SK-N-MC (cell line): ENCODE results near the gene BMI1.

ENCODE experiments used
- DNase-seq: peaks from one replicate; pipeline ENCODE4 v3.0.0-alpha.2; 2011; ENCODE audit warnings: low read depth, low spot score
- H3K27ac ChIP-seq: fragments of 200-600 bp; sonication (generic); 2 replicates; pipeline ENCODE4 v1.5.1; 2016; ENCODE audit warnings: mixed run types
- H3K36me3 ChIP-seq: fragments of 200-600 bp; sonication (generic); 2 replicates; pipeline ENCODE4 v1.6.1; 2017; ENCODE audit warnings: antibody characterized with exemption, low read length, mixed read lengths; ENCODE audit not compliant: insufficient read depth
- H3K4me3 ChIP-seq: fragments of 200-600 bp; sonication (generic); 2 replicates; pipeline ENCODE4 v1.5.1; 2016
- H3K9ac ChIP-seq: fragments of 200-600 bp; sonication (generic); 2 replicates; pipeline ENCODE4 v1.8.0; 2017; ENCODE audit warnings: mixed run types, mixed read lengths; ENCODE audit not compliant: insufficient read length
- H3K9me3 ChIP-seq: fragments of 200-600 bp; sonication (generic); 2 replicates; pipeline ENCODE4 v1.6.1; 2017; ENCODE audit warnings: low read depth, mild to moderate bottlenecking, antibody characterized with exemption, low read length, moderate library complexity, mixed read lengths
- EZH2 ChIP-seq: fragments of 200-600 bp; sonication (generic); IDR thresholded peaks from one replicate; pipeline ENCODE4 v1.6.1; 2017; ENCODE audit warnings: antibody characterized with exemption
- FOXP2 ChIP-seq: optimal IDR thresholded peaks from 2 replicates; pipeline ENCODE3; 2011; ENCODE audit warnings: mild to moderate bottlenecking, moderate library complexity; ENCODE audit not compliant: insufficient read depth; ENCODE audit errors: extremely low read length, control extremely low read depth
- POLR2AphosphoS5 ChIP-seq: IDR thresholded peaks from 2 replicates; pipeline ENCODE4 v1.6.1; 2012; ENCODE audit warnings: mild to moderate bottlenecking, low read depth, low read length, borderline replicate concordance

BMI1 gene

DNA sequence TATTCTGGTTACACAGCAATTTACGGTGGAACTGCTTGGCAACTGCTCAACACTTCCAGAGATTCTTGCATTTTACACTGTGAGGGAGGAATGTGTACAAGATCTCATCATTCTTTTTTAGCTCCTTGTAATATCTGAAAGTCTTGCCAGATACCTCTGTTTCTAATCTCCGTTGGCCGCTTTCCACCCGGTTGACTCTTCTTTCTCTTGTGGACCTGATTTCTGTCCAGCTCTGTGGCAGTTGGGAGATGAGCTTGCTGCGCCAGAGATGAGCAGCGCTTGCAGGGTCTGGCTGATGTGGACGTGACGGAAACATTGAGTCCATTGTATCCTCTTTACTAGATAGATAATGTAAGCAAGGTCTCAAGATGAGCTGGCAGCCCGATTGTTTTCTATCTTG lies 52.0 kb downstream of the BMI1 start:
- H3K27ac ChIP-seq = no peak overlapping the region
- TF ChIP-seq POLR2AphosphoS5 (no peak), FOXP2 (no peak), EZH2 (no peak)
- H3K9ac ChIP-seq = no peak overlapping the region
- H3K36me3 ChIP-seq = no peaks in the 10 kb centered on the region
- DNase-seq = no peak
- H3K4me3 ChIP-seq = no peak overlapping the region
- H3K9me3 ChIP-seq = no peaks in the 10 kb centered on the region

DNA sequence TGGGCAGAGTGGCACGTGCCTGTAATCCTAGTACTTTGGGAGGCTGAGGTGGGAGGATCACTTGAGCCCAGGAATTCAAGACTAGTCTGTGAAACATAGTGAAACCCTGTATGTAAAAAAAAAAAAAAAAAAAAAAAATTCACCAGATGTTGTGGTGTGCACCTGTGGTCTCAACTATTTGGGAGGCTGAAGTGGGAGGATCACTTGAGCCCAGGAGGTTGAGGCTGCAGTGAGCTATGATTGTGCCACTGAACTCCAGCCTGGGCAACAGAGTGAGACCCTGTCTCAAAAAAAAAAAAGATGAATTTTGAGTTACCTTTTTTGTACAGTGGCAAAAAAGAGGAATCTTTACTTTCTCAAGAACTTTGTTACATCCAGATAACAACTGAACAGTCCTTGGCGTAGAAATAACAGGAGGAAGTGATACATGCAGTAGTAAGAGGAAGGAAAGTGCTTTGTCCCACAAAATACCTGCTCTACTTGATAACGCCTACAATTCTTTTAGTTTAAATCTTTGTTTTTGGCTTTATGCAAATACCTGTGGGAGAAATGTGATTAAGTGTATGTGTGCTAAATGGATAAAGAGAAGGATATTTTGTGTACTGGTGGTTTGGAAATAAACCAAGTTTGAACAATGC lies 53.7 kb downstream of the BMI1 start:
- H3K9ac ChIP-seq = no peak overlapping the region
- no peaks in the 10 kb centered on the region for H3K9me3 ChIP-seq
- H3K27ac ChIP-seq = no peak overlapping the region
- TF ChIP-seq POLR2AphosphoS5 (no peak), EZH2 (no peak), FOXP2 (no peak)
- no peak overlapping the region for H3K4me3 ChIP-seq
- no peak for DNase-seq
- no peaks in the 10 kb centered on the region for H3K36me3 ChIP-seq

DNA sequence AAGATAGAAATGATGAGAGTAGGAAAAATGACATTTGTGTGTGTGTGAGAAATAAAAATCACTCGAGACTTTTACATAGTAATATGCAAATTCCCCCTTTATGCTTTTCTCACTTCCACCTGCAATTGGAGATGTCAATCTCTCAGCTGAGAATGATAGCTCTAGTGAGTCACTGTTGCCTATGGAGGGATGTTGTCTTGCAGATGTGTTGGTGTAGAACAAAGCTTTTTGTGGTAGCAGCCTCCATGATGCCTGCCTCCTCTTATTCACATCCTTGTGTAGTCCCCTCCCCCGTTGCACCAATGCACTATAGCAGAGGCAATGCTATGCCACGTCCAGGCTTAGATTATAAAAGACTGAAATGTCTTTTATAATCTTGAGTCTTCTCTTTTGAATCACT lies 58.2 kb downstream of the BMI1 start:
- DNase-seq = no peak
- no peaks in the 10 kb centered on the region for H3K9me3 ChIP-seq
- TF ChIP-seq POLR2AphosphoS5 = no peak
- no peak for TF ChIP-seq EZH2
- TF ChIP-seq FOXP2 = no peak
- no peak overlapping the region for H3K4me3 ChIP-seq
- H3K36me3 ChIP-seq = no peaks in the 10 kb centered on the region
- H3K9ac ChIP-seq = no peak overlapping the region
- no peak overlapping the region for H3K27ac ChIP-seq
